PFSK-1 (cell line): Measurements from ENCODE around the gene PCARE.

ENCODE experiments used
- FOXP2 ChIP-seq: optimal IDR thresholded peaks from 2 replicates; pipeline ENCODE3; 2011; ENCODE audit warnings: borderline replicate concordance, control low read depth, inconsistent platforms; ENCODE audit not compliant: insufficient read depth; ENCODE audit errors: extremely low read length, extremely low read depth
- POLR2AphosphoS5 ChIP-seq: IDR thresholded peaks from 2 replicates; pipeline ENCODE4 v1.6.1; 2012; ENCODE audit warnings: low read depth, mild to moderate bottlenecking, control low read depth, low read length, moderate library complexity
- SIN3A ChIP-seq: IDR thresholded peaks from 2 replicates; pipeline ENCODE4 v1.6.1; 2012; ENCODE audit warnings: mild to moderate bottlenecking, low read length, moderate library complexity, borderline replicate concordance; ENCODE audit not compliant: insufficient read depth
- TAF1 ChIP-seq: IDR thresholded peaks from 2 replicates; pipeline ENCODE4 v1.6.1; 2012; ENCODE audit warnings: low read length, control low read depth, borderline replicate concordance; ENCODE audit not compliant: insufficient read depth
- TF ChIP-seq, protein P1 (sequence below), 2 experiments: IDR thresholded peaks; 2 replicates each; pipeline versions ENCODE4 v1.6.1 to v1.8.0; 2011 to 2012; ENCODE audit warnings: low read depth in 2 of 2, low read length in 2 of 2, control low read depth in 1 of 2, inconsistent platforms in 1 of 2, mild to moderate bottlenecking in 1 of 2, moderate library complexity in 1 of 2; ENCODE audit not compliant: insufficient read depth in 1 of 2

DNA sequence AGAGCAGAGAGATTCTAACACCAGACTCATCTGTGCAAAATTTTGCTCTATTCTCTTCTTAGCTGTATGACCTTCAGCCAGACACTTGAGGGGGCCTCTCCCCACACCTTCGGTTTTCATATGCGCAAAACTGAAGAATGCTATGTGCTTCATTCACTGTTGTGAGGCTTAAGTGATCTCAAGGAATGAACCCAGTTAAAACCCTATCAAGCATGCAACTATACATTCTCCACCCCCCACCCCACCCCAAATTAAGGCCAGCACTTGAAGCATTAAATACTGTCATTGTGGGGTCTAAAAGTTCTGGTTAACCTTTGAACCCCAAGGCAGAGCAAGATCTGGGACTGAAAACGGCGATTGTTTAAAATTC lies 10.0 kb downstream of the PCARE start:
- no peak for TF ChIP-seq TAF1
- no peak for TF ChIP-seq SIN3A
- TF ChIP-seq POLR2AphosphoS5, result no peak
- TF ChIP-seq, protein P1, sequence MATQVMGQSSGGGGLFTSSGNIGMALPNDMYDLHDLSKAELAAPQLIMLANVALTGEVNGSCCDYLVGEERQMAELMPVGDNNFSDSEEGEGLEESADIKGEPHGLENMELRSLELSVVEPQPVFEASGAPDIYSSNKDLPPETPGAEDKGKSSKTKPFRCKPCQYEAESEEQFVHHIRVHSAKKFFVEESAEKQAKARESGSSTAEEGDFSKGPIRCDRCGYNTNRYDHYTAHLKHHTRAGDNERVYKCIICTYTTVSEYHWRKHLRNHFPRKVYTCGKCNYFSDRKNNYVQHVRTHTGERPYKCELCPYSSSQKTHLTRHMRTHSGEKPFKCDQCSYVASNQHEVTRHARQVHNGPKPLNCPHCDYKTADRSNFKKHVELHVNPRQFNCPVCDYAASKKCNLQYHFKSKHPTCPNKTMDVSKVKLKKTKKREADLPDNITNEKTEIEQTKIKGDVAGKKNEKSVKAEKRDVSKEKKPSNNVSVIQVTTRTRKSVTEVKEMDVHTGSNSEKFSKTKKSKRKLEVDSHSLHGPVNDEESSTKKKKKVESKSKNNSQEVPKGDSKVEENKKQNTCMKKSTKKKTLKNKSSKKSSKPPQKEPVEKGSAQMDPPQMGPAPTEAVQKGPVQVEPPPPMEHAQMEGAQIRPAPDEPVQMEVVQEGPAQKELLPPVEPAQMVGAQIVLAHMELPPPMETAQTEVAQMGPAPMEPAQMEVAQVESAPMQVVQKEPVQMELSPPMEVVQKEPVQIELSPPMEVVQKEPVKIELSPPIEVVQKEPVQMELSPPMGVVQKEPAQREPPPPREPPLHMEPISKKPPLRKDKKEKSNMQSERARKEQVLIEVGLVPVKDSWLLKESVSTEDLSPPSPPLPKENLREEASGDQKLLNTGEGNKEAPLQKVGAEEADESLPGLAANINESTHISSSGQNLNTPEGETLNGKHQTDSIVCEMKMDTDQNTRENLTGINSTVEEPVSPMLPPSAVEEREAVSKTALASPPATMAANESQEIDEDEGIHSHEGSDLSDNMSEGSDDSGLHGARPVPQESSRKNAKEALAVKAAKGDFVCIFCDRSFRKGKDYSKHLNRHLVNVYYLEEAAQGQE (IDR thresholded peaks at IDR 0.05; ENCODE audit: insufficient read depth in 1 of 2, low read depth in 2 of 2, low read length in 2 of 2), result no peak
- no peak for TF ChIP-seq FOXP2
